HFFc6 (cell line): ENCODE results near the gene DUSP16. TPM values are rescaled to one million over a fixed set of nuclear protein-coding genes. Genes with fewer than 3 reads are reported as not detected.

Source experiments
- DNase-seq: peaks from one replicate; pipeline ENCODE4 v3.0.0-alpha.2; 2018
- H3K27ac Mint-ChIP-seq: 2 replicates; pipeline ENCODE4 v1.8.0; 2020; ENCODE audit warnings: mild to moderate bottlenecking, mixed read lengths
- H3K27me3 Mint-ChIP-seq: 2 replicates; pipeline ENCODE4 v1.8.0; 2021; ENCODE audit warnings: mild to moderate bottlenecking, moderate library complexity, mixed read lengths; ENCODE audit not compliant: insufficient read depth
- H3K36me3 Mint-ChIP-seq: 2 replicates; pipeline ENCODE4 v1.8.0; 2021; ENCODE audit warnings: low read depth, mixed read lengths
- H3K4me1 Mint-ChIP-seq: 2 replicates; pipeline ENCODE4 v1.8.0; 2020; ENCODE audit warnings: low read depth, mixed read lengths
- H3K4me3 Mint-ChIP-seq: 2 replicates; pipeline ENCODE4 v1.8.0; 2020; ENCODE audit warnings: mild to moderate bottlenecking, moderate library complexity, mixed read lengths
- H3K9me3 Mint-ChIP-seq: 2 replicates; pipeline ENCODE4 v1.8.0; 2020; ENCODE audit warnings: mild to moderate bottlenecking, mixed read lengths
- total RNA-seq, 6 experiments: library from RNA; stranded (reverse); fragmentation: NEBNext Ultra II Directional; extraction: Animal tissue kit (Norgen Biotek cat#: 25700); gene quantifications; 2 replicates in 1 of 6; 3 replicates in 5 of 6; pipeline ENCODE4 v1.2.3, GENCODE V29; 2021
- TF ChIP-seq, protein P1 (sequence below): fragments of 200-600 bp; sonication (generic); IDR thresholded peaks from 2 replicates; pipeline ENCODE4 v1.5.0; 2021; ENCODE audit warnings: antibody characterized with exemption, mild to moderate bottlenecking

Gene DUSP16
- total RNA-seq, 6 experiments from 2014 or later, result 5.9 to 8.9 (median 7.4) TPM

DNA sequence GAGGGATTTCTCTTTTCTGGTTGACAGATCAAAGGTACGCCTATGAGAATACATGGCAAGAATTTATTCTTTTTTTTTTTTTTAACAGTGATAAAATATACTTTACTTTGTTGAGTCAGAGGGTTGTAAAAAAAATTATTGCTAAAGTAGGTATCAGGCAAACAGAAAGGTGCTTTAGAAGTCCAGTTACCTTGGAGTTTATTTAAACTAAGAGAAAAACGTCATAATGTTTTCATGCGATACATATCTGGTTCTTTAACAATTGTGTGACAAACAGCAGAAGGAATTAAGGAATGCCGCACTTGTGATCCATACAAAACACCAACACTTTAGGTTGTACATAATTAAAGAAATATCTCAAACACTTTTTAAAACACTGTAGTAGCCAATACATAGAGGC is 111.6 kb downstream of the DUSP16 start:
- no peaks in the 10 kb centered on the region for H3K27me3 Mint-ChIP-seq
- no peaks in the 10 kb centered on the region for H3K9me3 Mint-ChIP-seq
- H3K36me3 Mint-ChIP-seq, result no peaks in the 10 kb centered on the region

DNA sequence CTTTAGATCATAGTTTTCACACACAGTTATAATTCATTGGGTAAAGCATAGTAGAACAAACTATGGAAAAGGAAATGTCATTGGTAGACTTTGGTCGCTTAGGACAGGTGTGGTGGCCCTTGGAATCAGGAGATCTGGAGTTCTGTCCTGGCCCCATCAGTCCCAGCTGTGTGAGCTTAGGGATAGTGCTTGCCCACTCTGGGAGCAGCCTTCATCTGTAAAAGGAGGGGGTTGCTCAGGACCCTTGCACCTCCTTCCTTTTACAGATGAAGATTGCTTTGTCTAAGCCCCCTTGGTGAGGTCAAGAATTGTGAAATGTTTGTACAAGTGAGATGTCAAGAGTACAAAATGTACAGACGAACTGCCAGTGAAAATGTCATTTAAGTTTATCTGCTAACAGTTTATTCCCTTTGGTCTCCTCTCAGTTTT is 112.6 kb downstream of the DUSP16 start:
- H3K27me3 Mint-ChIP-seq, result no peaks in the 10 kb centered on the region
- no peak overlapping the region for H3K27ac Mint-ChIP-seq
- TF ChIP-seq, protein P1, sequence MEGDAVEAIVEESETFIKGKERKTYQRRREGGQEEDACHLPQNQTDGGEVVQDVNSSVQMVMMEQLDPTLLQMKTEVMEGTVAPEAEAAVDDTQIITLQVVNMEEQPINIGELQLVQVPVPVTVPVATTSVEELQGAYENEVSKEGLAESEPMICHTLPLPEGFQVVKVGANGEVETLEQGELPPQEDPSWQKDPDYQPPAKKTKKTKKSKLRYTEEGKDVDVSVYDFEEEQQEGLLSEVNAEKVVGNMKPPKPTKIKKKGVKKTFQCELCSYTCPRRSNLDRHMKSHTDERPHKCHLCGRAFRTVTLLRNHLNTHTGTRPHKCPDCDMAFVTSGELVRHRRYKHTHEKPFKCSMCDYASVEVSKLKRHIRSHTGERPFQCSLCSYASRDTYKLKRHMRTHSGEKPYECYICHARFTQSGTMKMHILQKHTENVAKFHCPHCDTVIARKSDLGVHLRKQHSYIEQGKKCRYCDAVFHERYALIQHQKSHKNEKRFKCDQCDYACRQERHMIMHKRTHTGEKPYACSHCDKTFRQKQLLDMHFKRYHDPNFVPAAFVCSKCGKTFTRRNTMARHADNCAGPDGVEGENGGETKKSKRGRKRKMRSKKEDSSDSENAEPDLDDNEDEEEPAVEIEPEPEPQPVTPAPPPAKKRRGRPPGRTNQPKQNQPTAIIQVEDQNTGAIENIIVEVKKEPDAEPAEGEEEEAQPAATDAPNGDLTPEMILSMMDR, result no peak
- no peaks in the 10 kb centered on the region for H3K9me3 Mint-ChIP-seq
- DNase-seq, result no peak
- H3K36me3 Mint-ChIP-seq, result no peaks in the 10 kb centered on the region
- H3K4me1 Mint-ChIP-seq, result peaks cover 11% of the 10 kb centered on the region; the same call in 1 of the 2 replicates
- no peak overlapping the region for H3K4me3 Mint-ChIP-seq

More for the DNA sequence above, 111.6 kb downstream of the DUSP16 start:
- DNase-seq, result no peak
- TF ChIP-seq, protein P1, result no peak
- H3K27ac Mint-ChIP-seq, result no peak overlapping the region
- peaks cover 7% of the 10 kb centered on the region; the same call in 1 of the 2 replicates for H3K4me1 Mint-ChIP-seq
- H3K4me3 Mint-ChIP-seq, result no peak overlapping the region

DNA sequence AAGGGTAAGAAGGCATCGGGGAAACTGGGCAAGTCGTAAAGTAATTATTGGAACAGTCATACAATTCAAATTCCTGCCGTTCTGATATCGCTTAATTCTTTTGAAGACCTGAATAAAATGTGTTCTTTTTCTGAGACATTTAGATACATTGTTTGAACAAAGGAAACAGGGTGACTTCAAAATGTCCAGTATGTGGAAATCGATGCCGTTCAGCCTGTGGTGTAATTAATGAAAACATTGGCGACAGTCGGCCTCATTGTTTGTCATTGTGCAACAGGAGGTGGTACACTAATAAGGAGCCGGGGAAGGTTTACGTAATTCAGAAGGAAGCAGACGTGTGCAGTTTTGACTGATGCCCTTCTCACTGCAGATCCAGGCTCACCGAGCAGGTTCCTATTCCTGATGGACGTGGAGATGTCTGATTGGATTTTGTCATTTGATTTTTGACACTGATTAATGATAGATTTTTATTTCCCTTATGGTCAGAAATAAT is 113.1 kb downstream of the DUSP16 start:
- Mint-ChIP-seq H3K4me3 (no peak overlapping the region), H3K36me3 (no peaks in the 10 kb centered on the region), H3K9me3 (no peaks in the 10 kb centered on the region), H3K27ac (no peak overlapping the region), H3K27me3 (no peaks in the 10 kb centered on the region), H3K4me1 (peaks cover 11% of the 10 kb centered on the region; the same call in 1 of the 2 replicates)
- TF ChIP-seq, protein P1, result no peak
- no peak for DNase-seq

DNA sequence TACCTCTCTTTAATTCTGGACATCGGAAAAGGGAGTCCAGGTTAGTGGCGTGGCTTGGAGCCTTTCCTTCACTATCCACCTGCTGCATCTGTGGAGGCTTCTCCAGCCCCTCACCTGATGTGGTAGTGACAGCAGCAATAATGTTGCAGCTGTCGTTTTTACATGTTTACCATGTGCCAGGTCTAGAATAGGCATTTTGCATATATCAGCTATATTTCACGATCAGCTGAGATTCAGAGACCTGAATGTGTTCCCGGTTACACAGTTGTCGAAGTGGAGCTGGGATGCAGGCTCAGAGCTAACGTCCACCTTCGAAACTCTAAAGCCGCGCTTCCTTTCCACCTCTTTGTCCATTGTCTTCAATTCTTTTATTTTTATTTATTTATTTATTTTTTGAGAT is 114.8 kb downstream of the DUSP16 start:
- TF ChIP-seq, protein P1, result no peak
- Mint-ChIP-seq H3K36me3 (no peaks in the 10 kb centered on the region), H3K27ac (no peak overlapping the region), H3K27me3 (no peaks in the 10 kb centered on the region), H3K9me3 (no peaks in the 10 kb centered on the region), H3K4me1 (peaks cover 16% of the 10 kb centered on the region), H3K4me3 (no peak overlapping the region)
- no peak for DNase-seq

DNA sequence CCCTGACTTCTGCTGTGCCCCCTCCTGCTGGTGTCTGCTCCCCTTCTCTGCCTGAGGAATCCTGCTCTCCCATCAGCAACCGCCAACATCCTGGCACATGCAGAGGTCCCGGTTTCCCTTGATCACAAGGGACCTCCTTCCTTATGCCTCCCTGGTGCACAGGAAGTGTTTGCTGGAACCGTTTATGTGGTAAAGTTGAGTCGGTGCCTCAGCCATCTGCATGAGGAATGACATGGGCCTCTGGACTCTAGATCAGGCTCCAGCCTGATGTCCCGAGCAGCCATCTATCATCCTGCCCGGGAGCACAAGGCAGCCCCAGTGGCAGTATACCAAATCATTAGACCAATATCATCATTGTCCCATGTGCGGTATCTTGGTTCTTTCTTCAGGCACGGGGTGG is 115.4 kb downstream of the DUSP16 start:
- no peaks in the 10 kb centered on the region for H3K9me3 Mint-ChIP-seq
- H3K4me1 Mint-ChIP-seq, result peaks cover 22% of the 10 kb centered on the region
- no peaks in the 10 kb centered on the region for H3K27me3 Mint-ChIP-seq
- no peaks in the 10 kb centered on the region for H3K36me3 Mint-ChIP-seq
- H3K27ac Mint-ChIP-seq, result no peak overlapping the region; the same call in 1 of the 2 replicates
- no peak for DNase-seq
- TF ChIP-seq, protein P1, result no peak
- H3K4me3 Mint-ChIP-seq, result no peak overlapping the region

DNA sequence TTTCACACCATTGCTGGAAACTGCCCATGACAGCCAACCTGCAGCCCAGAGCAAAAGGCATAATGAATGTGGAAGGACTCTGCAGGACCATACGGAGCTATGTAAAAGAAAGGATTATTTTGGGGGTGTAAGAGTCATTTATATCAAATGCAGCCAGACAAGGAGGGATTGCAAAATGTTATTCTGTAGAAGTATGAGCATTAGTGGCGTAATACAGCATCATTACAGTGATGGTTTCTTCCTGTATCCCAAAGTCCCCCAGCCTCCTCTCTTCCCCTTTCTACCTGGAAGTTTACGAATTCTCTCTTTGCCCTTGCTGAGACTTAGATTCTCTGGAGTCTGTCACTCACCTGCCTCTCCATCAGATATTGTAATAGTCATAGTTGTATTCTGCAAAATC is 115.9 kb downstream of the DUSP16 start:
- Mint-ChIP-seq H3K9me3 (no peaks in the 10 kb centered on the region), H3K4me3 (no peak overlapping the region), H3K4me1 (peaks cover 26% of the 10 kb centered on the region), H3K27ac (no peak overlapping the region), H3K36me3 (no peaks in the 10 kb centered on the region), H3K27me3 (no peaks in the 10 kb centered on the region)
- TF ChIP-seq, protein P1, result no peak
- no peak for DNase-seq
